Right lung (tissue), 5 donors: Measurements from ENCODE around the gene TUSC2. TPM values are rescaled to one million over a fixed set of nuclear protein-coding genes. Genes with fewer than 3 reads are reported as not detected.

ENCODE experiments used
- DNase-seq, 2 donors: peaks; one replicate each; pipeline ENCODE4 v3.0.0-alpha.2; 2013
- polyA plus RNA-seq, 5 donors: library from polyadenylated mRNA; unstranded; fragments of 120-200 nt; gene quantifications; one replicate each; pipeline versions ENCODE4 v1.2.1 to v1.2.3, GENCODE V29; 2013; ENCODE audit warnings: inconsistent platforms in 1 of 5, low replicate concordance in 1 of 5; ENCODE audit not compliant: insufficient read length in 5 of 5, insufficient read depth in 1 of 5

Gene TUSC2
- polyA plus RNA-seq, 5 donors: 18.4 to 26.2 (median 18.9) TPM

DNA sequence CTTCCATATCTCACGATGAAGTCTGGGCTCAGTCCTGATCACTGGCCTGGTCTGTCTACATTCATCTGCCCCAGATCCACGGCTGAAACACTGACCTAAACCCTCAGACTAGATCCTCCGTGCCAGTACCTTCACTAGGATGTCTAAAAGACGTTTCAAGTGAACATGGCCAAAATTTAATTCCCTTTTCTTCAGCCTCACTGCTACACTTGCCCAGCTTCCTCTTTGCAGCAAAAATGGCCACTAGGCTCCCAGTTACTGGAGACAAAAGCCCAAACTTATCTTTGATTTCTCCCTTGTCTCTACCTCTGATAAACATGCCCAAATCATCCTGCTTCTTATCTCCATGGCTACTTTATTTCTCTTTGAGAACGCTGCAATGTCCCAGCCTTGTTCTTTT lies 10.9 kb upstream of the TUSC2 start:
- no peak for DNase-seq

DNA sequence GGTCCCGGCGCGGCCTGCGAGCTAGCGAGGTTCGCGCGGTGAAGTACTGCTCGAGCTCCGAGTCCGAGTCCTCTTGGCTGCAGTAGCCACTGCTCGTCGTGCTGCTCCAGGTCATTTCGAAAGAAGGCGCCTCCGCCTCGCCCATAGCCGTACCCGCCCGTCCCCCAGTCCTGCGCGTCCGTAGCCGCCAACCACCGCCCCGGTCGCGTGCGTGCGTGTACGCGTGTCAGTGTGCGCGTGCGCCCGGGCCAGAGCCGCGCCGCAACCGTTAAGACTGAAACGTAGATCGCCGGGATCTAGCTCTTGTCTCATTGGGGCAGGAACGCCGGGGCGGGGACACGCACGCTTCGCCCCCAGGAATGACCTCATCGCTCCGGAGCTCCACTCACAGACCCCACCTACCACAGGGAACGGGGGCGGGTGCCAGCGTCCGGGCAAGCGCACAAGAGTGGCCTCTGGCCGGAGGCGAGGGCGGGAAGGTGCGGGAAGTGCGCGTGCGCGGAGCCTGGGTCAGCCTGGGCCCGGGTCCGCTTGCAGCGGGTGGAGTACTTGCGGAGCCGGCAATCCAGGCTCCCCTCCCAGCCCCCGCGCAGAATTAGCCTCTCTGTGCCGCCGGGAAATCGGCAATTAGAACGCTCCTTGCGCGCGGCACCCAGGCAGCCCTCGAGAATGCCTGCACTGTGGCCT lies 9.3 kb upstream of the TUSC2 start:
- DNase-seq: peak; percentile 97 to 98

DNA sequence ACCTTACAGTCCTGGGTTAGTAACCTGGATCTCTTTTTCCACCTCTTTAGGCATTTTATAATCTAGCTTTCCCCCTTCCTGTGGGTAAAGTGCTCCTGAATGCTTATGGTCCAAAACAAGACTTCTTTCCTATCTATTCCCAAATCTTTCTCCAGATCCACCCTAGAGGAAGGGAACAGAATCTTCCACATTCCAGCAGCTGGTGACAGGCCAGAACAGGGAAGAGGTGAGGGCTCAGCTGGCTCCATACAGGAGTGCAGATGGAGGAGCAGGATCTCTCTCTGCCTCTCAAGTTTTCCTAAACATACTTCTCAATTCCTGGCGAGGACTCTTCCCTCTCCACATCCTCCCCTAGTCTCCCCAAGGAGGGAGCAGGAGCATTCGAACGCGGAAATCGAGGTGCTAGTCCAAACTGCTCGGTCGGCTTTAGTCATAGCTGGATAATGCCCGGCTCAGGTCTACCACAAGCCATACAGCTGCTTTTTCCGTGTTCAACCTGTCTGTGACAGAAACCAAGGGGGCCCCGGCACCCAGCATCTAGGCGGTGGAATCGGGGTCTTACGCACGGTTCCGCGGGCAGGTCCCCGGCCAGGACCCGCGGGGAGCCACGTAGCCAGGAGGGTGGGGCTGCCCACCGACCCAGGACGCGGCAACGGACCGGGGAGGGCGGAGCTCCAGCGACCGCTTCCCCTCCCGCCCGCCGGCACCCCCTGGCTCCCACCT lies 8.6 kb upstream of the TUSC2 start:
- no peak for DNase-seq

DNA sequence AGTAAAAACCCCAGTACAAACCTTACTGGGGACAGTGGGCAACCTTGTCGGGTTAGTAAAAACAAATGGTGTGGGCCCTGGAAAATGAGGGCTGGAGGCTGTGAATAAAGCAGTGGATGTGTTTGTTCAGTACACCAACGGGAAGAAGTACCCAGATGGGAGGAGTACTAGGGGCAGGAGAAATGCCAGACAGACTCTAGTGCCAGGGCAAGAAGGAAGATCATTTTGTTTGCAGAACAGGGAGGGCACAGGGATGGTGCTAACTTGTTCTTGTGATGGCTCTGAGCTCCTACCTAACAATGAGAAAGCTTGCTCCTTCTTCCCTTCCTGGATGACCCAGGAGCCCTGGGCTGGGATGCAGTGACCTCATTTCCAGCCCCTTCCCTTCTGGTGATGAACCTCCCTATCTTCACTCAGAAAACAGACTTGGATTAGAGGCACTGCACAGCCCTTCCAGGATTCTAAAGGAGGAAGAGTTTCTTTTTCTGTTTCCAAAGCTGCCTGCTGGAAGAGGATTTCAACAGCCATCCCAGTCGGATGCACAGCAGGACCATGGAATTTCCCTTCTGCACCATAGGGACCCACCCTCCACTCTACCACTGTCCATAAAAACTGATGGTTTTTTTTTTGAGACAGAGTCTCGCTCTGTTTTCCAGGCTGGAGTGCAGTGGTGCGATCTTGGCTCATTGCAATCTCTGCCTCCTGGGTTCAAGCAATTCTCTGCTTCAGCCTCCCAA lies 6.5 kb upstream of the TUSC2 start:
- DNase-seq: no peak

DNA sequence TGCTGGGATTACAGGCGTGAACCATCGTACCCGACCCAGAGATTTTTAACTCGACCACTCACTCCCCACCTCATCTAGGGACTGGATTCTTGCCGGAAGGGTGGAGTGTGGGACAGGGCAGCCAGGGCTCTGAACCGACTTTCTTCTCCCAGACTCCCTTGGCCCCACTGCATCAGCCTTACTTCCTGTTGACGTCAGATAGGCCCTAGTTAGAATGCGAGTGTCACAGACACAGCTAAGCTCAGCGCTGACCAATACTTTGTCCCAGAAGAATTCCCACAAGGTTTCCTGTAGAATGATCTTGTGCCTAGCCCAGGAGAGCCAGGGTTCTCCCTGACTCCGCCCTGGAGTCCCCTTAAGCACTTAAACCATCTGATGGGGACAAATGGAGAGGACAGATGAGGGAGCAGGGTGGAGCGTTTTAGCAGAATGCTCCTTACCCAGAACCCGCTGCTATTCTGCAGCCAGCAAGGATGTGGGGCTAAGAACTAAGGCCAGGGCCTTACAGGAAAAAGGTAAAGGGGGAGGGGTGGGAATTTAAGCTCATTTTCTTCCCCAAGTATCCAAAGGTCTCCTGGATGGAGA lies 5.8 kb upstream of the TUSC2 start:
- no peak for DNase-seq

DNA sequence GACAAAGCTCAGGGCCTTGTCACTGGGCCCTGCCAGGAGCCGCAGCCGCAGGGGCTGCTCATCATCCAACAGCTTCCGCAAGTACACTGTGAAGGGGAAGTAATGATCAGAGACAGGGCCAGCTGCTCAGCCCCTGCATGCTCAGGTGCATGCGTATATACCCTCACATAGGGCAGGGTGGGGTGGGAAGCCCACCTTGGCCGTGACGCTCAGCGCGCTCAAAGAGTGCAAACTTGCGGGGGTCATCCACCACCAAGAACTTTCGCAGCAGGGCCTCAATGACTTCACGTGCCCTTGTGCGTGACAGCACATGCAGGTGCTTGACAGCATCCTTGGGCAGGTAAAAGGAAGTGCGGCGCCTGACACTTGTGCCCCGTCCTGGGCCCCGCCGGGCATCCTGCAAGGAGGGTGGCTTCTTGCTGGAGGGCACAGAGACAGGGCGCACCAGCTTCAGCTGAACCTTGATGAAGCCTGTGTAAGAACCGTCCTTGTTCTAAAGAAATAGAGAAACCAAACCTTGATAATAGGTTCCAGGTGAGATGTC lies 3.4 kb upstream of the TUSC2 start:
- DNase-seq: no peak

DNA sequence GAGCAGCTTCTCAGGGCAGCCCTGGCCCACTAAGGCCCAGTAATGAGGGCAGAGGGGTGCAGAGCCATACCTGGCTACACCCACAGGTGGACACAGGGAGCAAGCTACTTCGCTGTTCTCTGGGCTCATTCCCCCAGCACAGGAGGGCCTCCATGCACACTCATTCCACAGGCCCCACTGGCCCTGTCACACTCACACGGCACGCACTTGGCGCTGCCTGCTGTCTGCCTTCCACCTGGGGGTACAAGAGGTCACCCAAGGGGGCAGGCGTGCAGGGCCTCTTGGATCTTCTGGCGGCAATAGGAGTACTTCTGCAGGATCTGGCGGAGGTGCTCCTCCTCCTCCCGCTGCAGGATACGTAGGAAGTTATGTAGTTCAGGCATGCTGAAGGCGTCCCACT lies 2.3 kb upstream of the TUSC2 start:
- DNase-seq: no peak

DNA sequence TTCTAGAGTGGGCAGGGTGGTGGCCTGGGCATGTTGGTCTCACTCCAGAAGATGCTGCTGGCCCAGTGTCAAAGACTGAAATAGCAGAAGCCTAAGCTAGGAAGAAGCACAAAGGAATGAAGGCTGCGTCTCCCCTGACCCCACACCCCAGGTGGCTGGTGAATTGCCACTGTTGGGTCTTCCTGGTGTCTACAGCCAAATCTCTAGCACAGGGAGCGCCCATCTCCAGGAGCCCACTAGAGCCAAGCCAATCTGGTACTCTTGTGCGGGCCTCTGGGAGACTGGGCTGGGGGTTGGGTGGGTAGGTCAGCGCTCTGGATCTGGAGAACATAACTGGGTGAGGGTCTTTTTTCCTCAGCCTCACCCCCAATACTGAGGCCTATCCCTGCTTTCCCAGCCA lies 894 bp downstream of the TUSC2 start:
- DNase-seq: no peak

DNA sequence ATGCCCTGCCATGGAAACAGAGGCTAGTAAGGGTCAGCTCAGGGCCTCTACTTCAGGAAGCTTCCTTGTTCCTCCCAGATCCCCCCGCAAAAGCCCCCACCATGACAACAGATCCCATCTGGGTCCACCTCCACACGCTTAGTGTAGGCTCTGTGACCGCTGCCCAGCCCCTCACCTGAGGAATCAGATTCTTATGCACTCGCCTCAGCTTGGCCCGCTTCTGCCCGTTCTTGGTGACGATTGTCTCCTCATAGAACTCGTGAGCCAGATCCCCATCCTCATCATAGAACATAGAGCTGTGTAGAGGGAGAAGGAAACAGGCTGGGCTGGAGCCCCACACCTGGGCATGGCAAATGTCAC lies 1.9 kb downstream of the TUSC2 start:
- no peak for DNase-seq

DNA sequence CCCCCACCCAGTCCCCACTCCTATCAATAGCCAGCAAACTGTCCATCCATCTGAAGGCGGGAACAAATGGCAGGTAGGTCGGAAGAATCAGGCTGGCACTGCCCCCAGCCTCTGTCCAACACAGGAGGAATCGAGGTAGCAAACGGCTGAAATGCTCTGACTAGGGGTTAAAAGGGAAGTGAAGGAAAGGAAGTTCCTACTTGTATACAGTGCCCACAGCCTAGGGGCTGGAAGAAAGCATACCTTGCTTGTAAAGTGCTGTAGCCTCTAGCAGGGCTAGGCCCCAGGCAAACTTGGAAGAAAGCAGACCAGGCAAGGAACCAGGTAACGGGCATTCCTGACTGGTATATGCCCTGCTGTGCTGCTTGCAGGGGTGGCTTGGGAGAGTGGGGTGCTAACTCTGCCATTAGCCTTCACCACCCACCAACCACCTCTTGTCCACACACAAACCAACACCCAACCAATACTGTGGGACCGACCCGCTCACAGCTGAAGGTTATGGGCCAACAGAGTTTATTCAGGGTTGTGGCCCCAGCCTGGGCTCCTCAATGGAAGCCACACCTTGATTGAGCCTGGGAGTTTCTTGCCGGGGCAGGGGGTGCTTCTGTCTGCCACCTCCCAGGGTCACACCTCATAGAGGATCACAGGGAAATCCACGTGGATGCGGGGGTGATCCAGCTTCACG lies 2.4 kb downstream of the TUSC2 start:
- DNase-seq: no peak

DNA sequence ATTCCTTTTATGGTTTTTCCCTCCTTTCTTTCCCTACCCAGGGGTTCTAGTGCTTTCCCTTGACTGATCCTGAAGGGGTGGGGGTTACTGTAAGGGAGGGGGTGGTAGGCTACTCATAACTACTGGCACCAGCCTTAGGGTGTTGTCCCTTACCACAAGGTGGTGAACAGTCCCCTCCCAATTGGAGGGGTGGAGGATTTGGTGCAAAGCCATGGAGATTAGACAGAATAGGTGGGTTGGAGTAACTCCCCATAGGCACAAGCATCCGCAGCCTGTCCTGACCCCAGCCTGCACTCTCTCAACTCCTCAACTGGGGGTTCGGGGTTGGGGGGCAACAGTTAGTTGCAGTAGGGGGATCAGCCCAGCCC lies 2.9 kb downstream of the TUSC2 start:
- no peak for DNase-seq

DNA sequence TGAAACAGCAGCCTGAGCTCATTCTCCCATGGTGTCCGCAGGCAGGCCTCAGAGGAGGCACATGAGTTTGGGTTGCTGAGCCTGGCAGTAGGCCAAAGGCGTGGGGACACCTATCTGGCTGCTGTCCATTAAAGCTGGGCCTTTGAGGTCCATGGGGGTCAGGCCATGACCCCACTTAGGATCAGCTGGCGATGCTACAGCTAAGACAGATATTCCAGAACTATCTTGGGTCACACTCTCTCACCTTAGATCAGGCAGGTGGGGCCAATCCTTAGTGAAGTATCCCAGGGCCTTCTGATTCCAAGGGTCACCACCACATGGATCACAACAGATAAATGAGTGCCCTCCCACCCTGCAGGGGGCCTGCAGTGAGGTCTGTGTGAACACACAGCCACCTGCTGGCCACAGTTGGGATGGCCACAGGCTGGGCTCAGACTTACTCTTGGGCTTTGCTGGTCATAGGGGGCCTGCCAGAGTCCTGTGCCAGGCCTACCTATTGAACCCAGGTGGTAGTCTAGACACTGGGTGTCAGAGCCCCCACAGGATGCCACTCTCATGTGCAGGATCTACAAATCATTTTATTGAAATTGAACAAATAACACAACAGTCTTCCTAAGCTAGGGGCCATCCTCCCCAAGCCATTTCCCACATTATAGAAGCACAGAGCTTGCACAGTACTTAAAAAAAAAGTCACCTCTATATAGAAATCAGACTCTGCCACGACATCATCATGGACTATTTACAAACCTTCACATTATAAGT lies 3.5 kb downstream of the TUSC2 start:
- no peak for DNase-seq

DNA sequence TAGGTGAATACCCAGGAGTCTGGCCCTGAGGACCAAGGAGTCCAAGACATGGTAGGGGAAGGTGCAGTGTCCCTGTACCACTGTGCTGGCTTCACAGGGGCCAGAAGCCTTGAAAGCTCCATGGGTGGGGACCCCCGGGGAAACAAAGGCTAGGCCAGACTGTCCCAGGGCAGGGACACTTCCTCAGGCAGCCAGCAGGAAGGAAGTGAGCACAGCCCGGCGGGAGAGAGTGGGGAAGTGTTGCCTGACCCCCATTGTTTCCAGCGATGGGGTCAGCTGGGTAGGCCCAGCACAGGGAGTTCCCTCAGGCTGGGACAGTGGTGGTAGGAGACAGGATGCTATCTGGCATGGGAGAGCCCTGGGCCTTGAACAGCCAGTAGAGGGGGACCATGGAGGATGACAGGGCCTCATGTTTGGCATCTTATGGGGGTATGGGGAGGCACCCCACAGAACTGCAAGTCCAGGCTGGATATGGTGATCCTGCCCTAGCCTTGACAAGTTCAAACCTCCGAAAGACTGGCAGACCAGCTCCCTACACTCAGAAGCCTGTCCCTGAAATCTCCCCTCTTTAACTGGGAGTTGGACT lies 4.3 kb downstream of the TUSC2 start:
- DNase-seq: no peak

DNA sequence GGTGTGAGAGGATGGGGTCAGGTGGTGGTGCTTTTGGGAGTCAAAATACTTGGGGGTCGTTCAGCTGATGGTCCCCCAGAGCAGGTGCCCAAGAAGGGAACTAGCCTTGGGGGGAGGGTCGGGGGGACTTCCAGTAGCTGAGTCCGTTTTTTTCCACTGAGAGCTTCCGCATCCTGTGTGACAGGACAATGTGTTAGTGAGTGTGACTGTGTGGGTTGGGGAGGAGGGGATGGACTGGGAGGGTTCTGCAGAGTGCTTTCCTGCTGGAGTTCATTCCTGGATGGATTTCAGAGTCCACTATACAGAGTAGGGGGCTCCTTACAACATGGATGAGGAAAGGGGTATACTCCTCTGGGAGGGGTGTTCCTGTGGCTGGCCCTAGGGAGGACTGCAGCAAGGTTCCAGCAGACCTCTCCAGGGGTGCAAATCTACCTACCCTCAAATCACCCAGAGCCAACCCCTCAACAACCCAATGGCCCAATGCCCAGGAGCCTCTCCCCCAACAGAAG lies 4.9 kb downstream of the TUSC2 start:
- no peak for DNase-seq

DNA sequence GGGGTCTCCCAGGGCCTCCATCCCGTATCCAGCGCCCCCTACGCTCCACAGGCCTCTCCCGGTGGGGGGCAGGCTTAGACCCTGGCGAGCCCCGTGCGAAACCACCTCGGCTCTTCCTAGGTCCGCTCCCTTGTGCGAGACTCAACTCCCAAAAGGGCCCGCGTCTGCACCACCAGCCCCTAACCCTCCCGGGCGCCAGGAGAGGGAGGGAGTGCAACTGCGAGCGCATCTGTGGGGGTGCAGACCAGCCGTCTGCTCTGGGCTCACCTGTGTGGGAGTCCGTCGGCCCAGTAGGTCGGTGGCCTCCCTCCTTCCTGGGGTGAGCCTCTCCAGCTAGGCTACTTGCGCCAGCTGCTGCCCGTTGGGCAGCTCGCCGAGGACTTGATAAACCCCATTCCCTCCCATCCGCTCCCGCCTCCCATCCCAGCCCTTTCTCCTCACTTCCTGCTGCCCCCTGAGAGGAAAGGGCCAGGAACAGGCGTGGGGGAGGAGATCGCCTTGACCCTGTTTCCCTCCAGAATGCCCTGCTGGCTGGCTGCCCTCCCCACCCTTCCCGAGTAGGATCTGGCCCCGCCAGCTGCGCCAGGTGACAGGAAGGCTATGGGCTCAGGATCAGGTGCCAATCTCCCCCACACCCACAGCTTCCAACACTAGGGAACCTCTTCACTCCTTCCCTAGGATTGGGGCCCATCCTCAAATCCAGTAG lies 5.5 kb downstream of the TUSC2 start, which contains the start of gene HYAL2:
Gene HYAL2, minus strand, starts transcription at position 360 of the 706 bp plus-strand sequence. CDS start 2,256 bp downstream, outside the sequence.
- no peak for DNase-seq

DNA sequence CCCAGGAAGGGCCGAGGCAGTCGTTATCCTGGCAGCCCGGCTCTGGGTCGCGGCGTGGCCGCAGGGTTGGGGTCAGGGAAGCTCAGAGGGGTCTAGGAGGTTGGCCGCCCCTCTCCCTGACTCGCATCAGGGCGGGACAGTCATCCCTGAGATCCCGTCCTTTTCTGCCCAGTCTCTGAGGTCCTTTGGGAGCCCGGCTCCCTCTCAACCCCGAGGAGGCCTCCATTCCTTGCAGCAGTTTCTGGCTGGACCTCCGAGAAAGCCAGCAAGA lies 6.0 kb downstream of the TUSC2 start:
- DNase-seq: no peak

DNA sequence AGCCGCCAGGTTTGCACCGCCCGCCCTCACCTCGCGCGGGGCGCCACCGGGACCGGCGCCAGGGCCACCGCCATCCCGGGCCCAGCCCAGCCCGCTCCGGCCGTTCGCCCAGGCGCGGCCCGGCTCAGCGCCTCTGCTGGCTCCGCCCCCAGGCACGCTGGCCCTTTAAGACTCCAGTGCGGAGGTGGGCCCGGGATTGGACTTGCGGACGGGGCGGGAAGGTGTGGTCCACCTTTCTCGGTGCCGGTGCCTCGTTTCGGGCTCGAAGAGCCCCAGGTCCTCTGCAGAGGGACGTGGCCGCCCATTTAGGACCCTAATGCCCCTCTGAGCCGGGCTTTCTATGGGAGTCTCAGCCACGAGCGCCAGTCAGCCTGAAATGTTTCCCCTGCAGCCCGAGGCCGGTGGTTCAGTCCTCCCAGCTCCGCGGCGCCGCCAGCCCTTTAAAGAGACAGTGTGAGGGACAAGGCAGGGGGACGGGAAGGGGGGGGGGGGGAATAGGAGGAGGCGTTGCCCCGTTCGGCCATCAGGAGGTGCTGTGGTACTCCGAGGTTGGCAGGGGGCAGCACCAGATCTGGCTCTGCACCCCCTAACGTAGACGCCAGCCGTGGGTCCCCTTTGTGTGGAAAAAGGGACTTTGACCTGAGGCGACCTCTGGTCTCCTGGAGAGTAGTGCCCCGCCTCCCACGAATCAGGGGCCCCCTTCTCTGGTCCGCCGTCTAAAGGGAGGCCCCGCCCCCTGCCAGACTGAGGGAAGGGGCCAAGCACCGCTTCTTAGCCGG lies 6.5 kb downstream of the TUSC2 start:
- peak; percentile 89 to 90 for DNase-seq

DNA sequence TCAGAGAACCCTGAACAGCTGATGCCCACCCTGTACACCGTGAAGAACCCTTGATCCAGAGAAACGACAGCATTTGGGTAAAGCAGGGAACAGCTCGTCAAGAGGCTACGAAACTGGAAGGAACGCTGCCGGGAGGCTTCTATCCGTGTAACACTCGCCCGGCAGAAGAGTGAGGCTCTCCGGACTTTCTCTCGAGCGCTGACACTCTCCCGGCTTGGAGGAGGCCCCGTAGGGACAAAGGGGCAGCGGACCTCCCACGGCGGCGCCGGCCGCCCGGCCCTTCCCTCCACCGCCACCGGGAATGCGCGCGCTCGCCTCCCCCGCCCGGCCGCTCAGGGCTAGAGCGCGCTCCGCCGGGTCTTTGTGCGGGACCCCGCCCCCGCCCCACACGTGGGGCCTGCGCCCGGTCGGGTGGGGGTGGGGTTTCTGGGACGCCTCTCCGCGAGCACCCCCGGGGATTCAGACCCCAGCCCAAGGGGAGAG lies 7.1 kb downstream of the TUSC2 start:
- peak; percentile 86 to 88 for DNase-seq
